ENCODE measurements around the gene KRT24.

Gene KRT24

DNA sequence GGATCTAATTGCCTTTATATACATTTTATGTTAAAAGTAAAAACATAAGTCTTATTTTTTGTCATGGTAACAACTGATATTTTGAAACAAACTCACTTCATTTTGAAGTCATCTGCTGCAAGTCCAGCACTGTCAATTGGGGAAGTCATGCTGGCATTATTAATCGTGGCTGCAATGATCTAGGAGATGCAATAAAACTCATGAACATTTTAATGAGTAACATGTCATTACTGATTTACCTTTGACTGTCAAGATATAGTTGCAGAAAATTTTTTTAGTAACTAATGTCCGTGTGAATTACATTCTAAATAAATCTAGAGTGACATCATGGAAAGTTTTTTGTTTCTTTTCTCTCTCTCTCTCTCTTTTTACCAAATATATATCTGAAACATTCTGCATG, 17.3 kb upstream of the KRT24 start:
- TF ChIP-seq, protein P1, sequence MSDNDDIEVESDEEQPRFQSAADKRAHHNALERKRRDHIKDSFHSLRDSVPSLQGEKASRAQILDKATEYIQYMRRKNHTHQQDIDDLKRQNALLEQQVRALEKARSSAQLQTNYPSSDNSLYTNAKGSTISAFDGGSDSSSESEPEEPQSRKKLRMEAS (IDR thresholded peaks at IDR 0.05; ENCODE audit: low read depth, low read length) = no peak
- TF ChIP-seq, protein P2, sequence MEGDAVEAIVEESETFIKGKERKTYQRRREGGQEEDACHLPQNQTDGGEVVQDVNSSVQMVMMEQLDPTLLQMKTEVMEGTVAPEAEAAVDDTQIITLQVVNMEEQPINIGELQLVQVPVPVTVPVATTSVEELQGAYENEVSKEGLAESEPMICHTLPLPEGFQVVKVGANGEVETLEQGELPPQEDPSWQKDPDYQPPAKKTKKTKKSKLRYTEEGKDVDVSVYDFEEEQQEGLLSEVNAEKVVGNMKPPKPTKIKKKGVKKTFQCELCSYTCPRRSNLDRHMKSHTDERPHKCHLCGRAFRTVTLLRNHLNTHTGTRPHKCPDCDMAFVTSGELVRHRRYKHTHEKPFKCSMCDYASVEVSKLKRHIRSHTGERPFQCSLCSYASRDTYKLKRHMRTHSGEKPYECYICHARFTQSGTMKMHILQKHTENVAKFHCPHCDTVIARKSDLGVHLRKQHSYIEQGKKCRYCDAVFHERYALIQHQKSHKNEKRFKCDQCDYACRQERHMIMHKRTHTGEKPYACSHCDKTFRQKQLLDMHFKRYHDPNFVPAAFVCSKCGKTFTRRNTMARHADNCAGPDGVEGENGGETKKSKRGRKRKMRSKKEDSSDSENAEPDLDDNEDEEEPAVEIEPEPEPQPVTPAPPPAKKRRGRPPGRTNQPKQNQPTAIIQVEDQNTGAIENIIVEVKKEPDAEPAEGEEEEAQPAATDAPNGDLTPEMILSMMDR (IDR thresholded peaks at IDR 0.05; ENCODE audit: low read depth, low read length) = no peak
- TF ChIP-seq POLR2A (IDR thresholded peaks at IDR 0.05; ENCODE audit: extremely low read depth, insufficient read length) (no peak), MYC (IDR thresholded peaks at IDR 0.05; ENCODE audit: low read depth, low read length) (no peak)
- no peak for DNase-seq (ENCODE audit: low read depth)
- H3K4me3 ChIP-seq (ENCODE audit: low read depth, low read length) = no peak overlapping the region

GRCh38 chr17:40718930-40719329, 15.4 kb upstream of the KRT24 start:
- TF ChIP-seq POLR2A (IDR thresholded peaks at IDR 0.05; ENCODE audit: extremely low read depth, insufficient read length) (no peak), MYC (IDR thresholded peaks at IDR 0.05; ENCODE audit: low read depth, low read length) (no peak)
- TF ChIP-seq, protein P2 (IDR thresholded peaks at IDR 0.05; ENCODE audit: low read depth, low read length) = no peak
- TF ChIP-seq, protein P1 (IDR thresholded peaks at IDR 0.05; ENCODE audit: low read depth, low read length) = no peak
- DNase-seq (ENCODE audit: low read depth) = no peak
- no peak overlapping the region for H3K4me3 ChIP-seq (ENCODE audit: low read depth, low read length)

DNA sequence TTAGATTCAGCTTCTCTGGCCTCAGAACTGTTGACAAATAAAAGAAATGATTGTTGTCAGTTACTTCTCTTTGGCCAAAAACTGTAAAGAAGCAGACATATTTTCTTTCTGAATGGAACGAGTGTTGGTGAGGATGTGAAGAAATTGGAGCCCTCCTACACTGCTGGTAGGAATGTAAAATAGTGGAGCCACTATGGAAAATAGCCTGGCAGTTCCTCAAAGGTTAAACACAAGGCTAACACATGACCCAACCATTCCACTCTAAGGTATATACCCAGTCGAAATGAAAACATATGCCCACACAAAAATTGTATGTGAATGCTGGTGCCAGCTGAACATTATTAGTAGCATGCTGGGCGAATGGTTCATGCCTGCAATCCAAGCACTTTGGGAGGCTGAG, 14.2 kb upstream of the KRT24 start:
- DNase-seq (ENCODE audit: low read depth) = no peak
- TF ChIP-seq POLR2A (IDR thresholded peaks at IDR 0.05; ENCODE audit: extremely low read depth, insufficient read length) = no peak
- TF ChIP-seq, protein P2 (IDR thresholded peaks at IDR 0.05; ENCODE audit: low read depth, low read length) = no peak
- TF ChIP-seq, protein P1 (IDR thresholded peaks at IDR 0.05; ENCODE audit: low read depth, low read length) = no peak
- TF ChIP-seq MYC (IDR thresholded peaks at IDR 0.05; ENCODE audit: low read depth, low read length) = no peak
- H3K4me3 ChIP-seq (ENCODE audit: low read depth, low read length) = no peak overlapping the region

- H3K4me3 ChIP-seq (ENCODE audit: low read depth, low read length) = no peak overlapping the region
- DNase-seq (ENCODE audit: low read depth) = peak; percentile 8
- TF ChIP-seq, protein P1 (IDR thresholded peaks at IDR 0.05; ENCODE audit: low read depth, low read length) = no peak
- TF ChIP-seq MYC (IDR thresholded peaks at IDR 0.05; ENCODE audit: low read depth, low read length) (no peak), POLR2A (IDR thresholded peaks at IDR 0.05; ENCODE audit: extremely low read depth, insufficient read length) (no peak)
- TF ChIP-seq, protein P2 (IDR thresholded peaks at IDR 0.05; ENCODE audit: low read depth, low read length) = no peak
Observed at GRCh38 chr17:40714473-40714872, 10.9 kb upstream of the KRT24 start.

GRCh38 chr17:40707745-40708144, 4.2 kb upstream of the KRT24 start:
- TF ChIP-seq, protein P1 (IDR thresholded peaks at IDR 0.05; ENCODE audit: low read depth, low read length) = no peak
- TF ChIP-seq POLR2A (IDR thresholded peaks at IDR 0.05; ENCODE audit: extremely low read depth, insufficient read length) = no peak
- TF ChIP-seq, protein P2 (IDR thresholded peaks at IDR 0.05; ENCODE audit: low read depth, low read length) = no peak
- no peak for TF ChIP-seq MYC (IDR thresholded peaks at IDR 0.05; ENCODE audit: low read depth, low read length)
- DNase-seq (ENCODE audit: low read depth) = peak; percentile 24
- no peak overlapping the region for H3K4me3 ChIP-seq (ENCODE audit: low read depth, low read length)
